ENCODE data around the gene MAP2K6. TPM values are rescaled to one million over a fixed set of nuclear protein-coding genes. Genes with fewer than 3 reads are reported as not detected.

MAP2K6 gene
- total and polyA plus RNA-seq, 2 of the 8 experiments (the other 6 are each of a cell fraction or from before 2014, with no cell fraction given): 11.0 to 44.1 TPM

DNA sequence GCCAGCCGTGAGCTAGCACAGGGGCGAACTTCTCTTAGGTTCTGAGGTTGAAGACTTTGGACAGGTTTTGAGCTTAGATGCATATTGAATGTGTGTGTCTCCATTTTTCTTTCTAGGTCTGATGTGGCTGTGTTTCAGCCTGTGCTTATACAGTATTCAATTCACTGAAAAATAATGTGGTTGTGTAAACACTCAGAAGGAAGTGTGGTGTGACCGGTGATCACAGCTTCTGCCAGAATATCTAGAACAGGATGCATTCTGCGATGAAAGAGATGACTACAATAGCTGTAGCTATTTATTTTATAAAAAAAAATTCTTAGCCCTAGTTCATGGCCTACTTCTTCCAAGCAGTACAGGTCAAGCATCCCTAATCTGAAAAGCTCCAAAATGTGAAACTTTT, 64.4 kb downstream of the MAP2K6 start (continued):
- TF ChIP-seq, protein P1, sequence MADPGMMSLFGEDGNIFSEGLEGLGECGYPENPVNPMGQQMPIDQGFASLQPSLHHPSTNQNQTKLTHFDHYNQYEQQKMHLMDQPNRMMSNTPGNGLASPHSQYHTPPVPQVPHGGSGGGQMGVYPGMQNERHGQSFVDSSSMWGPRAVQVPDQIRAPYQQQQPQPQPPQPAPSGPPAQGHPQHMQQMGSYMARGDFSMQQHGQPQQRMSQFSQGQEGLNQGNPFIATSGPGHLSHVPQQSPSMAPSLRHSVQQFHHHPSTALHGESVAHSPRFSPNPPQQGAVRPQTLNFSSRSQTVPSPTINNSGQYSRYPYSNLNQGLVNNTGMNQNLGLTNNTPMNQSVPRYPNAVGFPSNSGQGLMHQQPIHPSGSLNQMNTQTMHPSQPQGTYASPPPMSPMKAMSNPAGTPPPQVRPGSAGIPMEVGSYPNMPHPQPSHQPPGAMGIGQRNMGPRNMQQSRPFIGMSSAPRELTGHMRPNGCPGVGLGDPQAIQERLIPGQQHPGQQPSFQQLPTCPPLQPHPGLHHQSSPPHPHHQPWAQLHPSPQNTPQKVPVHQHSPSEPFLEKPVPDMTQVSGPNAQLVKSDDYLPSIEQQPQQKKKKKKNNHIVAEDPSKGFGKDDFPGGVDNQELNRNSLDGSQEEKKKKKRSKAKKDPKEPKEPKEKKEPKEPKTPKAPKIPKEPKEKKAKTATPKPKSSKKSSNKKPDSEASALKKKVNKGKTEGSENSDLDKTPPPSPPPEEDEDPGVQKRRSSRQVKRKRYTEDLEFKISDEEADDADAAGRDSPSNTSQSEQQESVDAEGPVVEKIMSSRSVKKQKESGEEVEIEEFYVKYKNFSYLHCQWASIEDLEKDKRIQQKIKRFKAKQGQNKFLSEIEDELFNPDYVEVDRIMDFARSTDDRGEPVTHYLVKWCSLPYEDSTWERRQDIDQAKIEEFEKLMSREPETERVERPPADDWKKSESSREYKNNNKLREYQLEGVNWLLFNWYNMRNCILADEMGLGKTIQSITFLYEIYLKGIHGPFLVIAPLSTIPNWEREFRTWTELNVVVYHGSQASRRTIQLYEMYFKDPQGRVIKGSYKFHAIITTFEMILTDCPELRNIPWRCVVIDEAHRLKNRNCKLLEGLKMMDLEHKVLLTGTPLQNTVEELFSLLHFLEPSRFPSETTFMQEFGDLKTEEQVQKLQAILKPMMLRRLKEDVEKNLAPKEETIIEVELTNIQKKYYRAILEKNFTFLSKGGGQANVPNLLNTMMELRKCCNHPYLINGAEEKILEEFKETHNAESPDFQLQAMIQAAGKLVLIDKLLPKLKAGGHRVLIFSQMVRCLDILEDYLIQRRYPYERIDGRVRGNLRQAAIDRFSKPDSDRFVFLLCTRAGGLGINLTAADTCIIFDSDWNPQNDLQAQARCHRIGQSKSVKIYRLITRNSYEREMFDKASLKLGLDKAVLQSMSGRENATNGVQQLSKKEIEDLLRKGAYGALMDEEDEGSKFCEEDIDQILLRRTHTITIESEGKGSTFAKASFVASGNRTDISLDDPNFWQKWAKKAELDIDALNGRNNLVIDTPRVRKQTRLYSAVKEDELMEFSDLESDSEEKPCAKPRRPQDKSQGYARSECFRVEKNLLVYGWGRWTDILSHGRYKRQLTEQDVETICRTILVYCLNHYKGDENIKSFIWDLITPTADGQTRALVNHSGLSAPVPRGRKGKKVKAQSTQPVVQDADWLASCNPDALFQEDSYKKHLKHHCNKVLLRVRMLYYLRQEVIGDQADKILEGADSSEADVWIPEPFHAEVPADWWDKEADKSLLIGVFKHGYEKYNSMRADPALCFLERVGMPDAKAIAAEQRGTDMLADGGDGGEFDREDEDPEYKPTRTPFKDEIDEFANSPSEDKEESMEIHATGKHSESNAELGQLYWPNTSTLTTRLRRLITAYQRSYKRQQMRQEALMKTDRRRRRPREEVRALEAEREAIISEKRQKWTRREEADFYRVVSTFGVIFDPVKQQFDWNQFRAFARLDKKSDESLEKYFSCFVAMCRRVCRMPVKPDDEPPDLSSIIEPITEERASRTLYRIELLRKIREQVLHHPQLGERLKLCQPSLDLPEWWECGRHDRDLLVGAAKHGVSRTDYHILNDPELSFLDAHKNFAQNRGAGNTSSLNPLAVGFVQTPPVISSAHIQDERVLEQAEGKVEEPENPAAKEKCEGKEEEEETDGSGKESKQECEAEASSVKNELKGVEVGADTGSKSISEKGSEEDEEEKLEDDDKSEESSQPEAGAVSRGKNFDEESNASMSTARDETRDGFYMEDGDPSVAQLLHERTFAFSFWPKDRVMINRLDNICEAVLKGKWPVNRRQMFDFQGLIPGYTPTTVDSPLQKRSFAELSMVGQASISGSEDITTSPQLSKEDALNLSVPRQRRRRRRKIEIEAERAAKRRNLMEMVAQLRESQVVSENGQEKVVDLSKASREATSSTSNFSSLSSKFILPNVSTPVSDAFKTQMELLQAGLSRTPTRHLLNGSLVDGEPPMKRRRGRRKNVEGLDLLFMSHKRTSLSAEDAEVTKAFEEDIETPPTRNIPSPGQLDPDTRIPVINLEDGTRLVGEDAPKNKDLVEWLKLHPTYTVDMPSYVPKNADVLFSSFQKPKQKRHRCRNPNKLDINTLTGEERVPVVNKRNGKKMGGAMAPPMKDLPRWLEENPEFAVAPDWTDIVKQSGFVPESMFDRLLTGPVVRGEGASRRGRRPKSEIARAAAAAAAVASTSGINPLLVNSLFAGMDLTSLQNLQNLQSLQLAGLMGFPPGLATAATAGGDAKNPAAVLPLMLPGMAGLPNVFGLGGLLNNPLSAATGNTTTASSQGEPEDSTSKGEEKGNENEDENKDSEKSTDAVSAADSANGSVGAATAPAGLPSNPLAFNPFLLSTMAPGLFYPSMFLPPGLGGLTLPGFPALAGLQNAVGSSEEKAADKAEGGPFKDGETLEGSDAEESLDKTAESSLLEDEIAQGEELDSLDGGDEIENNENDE (IDR thresholded peaks at IDR 0.05; ENCODE audit: insufficient replicate concordance, low read length): no peak
- no peak for TF ChIP-seq EP300 (IDR thresholded peaks at IDR 0.05; ENCODE audit: borderline replicate concordance in 1 of 2, low read depth in 2 of 2, low read length in 2 of 2)

Data from H1 (cell line).